Suprapubic skin (tissue), 4 donors: ENCODE measurements around the gene PAK1. TPM values are rescaled to one million over a fixed set of nuclear protein-coding genes. Genes with fewer than 3 reads are reported as not detected.

Experiments used
- DNase-seq, 2 donors: peaks; one replicate each; pipeline ENCODE4 v3.0.0-alpha.2; 2019; ENCODE audit warnings: low spot score in 2 of 2
- H3K27ac ChIP-seq: fragments of 200-600 bp; sonication (generic); one replicate; pipeline ENCODE4 v1.5.1; 2019
- H3K27me3 ChIP-seq: fragments of 200-600 bp; sonication (generic); one replicate; pipeline ENCODE4 v1.5.1; 2019
- H3K36me3 ChIP-seq: fragments of 200-600 bp; sonication (generic); one replicate; pipeline ENCODE4 v1.5.1; 2019
- H3K4me1 ChIP-seq: fragments of 200-600 bp; sonication (generic); one replicate; pipeline ENCODE4 v1.5.1; 2019
- H3K4me3 ChIP-seq: fragments of 200-600 bp; sonication (generic); one replicate; pipeline ENCODE4 v1.5.1; 2019; ENCODE audit warnings: mild to moderate bottlenecking
- H3K9me3 ChIP-seq: fragments of 200-600 bp; sonication (generic); one replicate; pipeline ENCODE4 v1.5.1; 2019
- CTCF ChIP-seq, 2 donors: fragments of 200-600 bp in 1 of 2; fragments of 450-650 bp in 1 of 2; sonication (generic) in 1 of 2; IDR thresholded peaks; one replicate each; pipeline ENCODE4 v1.5.1; 2016 to 2019; ENCODE audit warnings: antibody characterized with exemption in 2 of 2, mild to moderate bottlenecking in 1 of 2, moderate library complexity in 1 of 2
- EP300 ChIP-seq: sonication (generic); formaldehyde crosslinking; IDR thresholded peaks from one replicate; pipeline ENCODE4 v1.6.1; 2017; ENCODE audit warnings: antibody characterized with exemption
- POLR2A ChIP-seq, 2 donors: fragments of 450-650 bp; IDR thresholded peaks; one replicate each; pipeline ENCODE4 v1.6.1; 2017; ENCODE audit warnings: antibody characterized with exemption in 2 of 2, mild to moderate bottlenecking in 2 of 2, moderate library complexity in 2 of 2
- POLR2AphosphoS5 ChIP-seq, 3 donors: sonication (generic); formaldehyde crosslinking; IDR thresholded peaks; one replicate each; pipeline ENCODE4 v1.6.1; 2017; ENCODE audit warnings: antibody characterized with exemption in 3 of 3
- WGBS: methylation state at CpG from one replicate; pipeline ENCODE4 v1.1.5; 2018; 5-methylcytosine and 5-hydroxymethylcytosine counted together
- total RNA-seq, 4 donors: library from RNA; depleted of rRNA; stranded (reverse); fragments of >200 nt; gene quantifications; one replicate each; pipeline ENCODE4 v1.1.0, GENCODE V29; 2016

PAK1 gene
- total RNA-seq, 4 donors from 2014 or later, result 23.4 to 47.9 (median 28.9) TPM

- H3K4me1 ChIP-seq, result no peaks in the 10 kb centered on the region
- no peak for DNase-seq
- no peaks in the 10 kb centered on the region for H3K9me3 ChIP-seq
- TF ChIP-seq POLR2AphosphoS5 (IDR thresholded peaks at IDR 0.05) (no peak), POLR2A (IDR thresholded peaks at IDR 0.05) (no peak), EP300 (no peak), CTCF (IDR thresholded peaks at IDR 0.05) (no peak)
- WGBS, result 67% methylated on average over 5 of the region's 5 CpGs
- H3K27ac ChIP-seq, result no peak overlapping the region
- no peaks in the 10 kb centered on the region for H3K36me3 ChIP-seq
- H3K4me3 ChIP-seq, result no peak overlapping the region
- no peaks in the 10 kb centered on the region for H3K27me3 ChIP-seq
Measured at GRCh38 chr11:77457340-77457739, 16.6 kb downstream of the PAK1 start.

GRCh38 chr11:77455740-77456139 lies 18.2 kb downstream of the PAK1 start:
- no peak for TF ChIP-seq EP300
- TF ChIP-seq CTCF (IDR thresholded peaks at IDR 0.05), result no peak
- TF ChIP-seq POLR2A (IDR thresholded peaks at IDR 0.05), result no peak
- no peak for TF ChIP-seq POLR2AphosphoS5 (IDR thresholded peaks at IDR 0.05)

GRCh38 chr11:77454867-77455655 lies 18.8 kb downstream of the PAK1 start:
- DNase-seq, result no peak
- Histone ChIP-seq H3K4me3 (no peak overlapping the region), H3K9me3 (no peaks in the 10 kb centered on the region), H3K4me1 (no peaks in the 10 kb centered on the region), H3K27ac (no peak overlapping the region), H3K27me3 (no peaks in the 10 kb centered on the region), H3K36me3 (no peaks in the 10 kb centered on the region)
- no peak for TF ChIP-seq CTCF (IDR thresholded peaks at IDR 0.05)
- TF ChIP-seq POLR2AphosphoS5 (IDR thresholded peaks at IDR 0.05), result no peak
- no peak for TF ChIP-seq EP300
- TF ChIP-seq POLR2A (IDR thresholded peaks at IDR 0.05), result no peak
- WGBS, result 59% methylated on average over 4 of the region's 4 CpGs

More at GRCh38 chr11:77455740-77456139, 18.2 kb downstream of the PAK1 start:
- DNase-seq, result no peak
- Histone ChIP-seq H3K4me1 (no peaks in the 10 kb centered on the region), H3K4me3 (no peak overlapping the region), H3K27me3 (no peaks in the 10 kb centered on the region), H3K9me3 (no peaks in the 10 kb centered on the region), H3K36me3 (no peaks in the 10 kb centered on the region), H3K27ac (no peak overlapping the region)

- no peaks in the 10 kb centered on the region for H3K36me3 ChIP-seq
- no peaks in the 10 kb centered on the region for H3K9me3 ChIP-seq
- H3K4me3 ChIP-seq, result no peak overlapping the region
- no peaks in the 10 kb centered on the region for H3K27me3 ChIP-seq
- TF ChIP-seq EP300 (no peak), POLR2A (IDR thresholded peaks at IDR 0.05) (no peak), CTCF (IDR thresholded peaks at IDR 0.05) (no peak), POLR2AphosphoS5 (IDR thresholded peaks at IDR 0.05) (no peak)
- DNase-seq, result no peak
- no peaks in the 10 kb centered on the region for H3K4me1 ChIP-seq
- 86% methylated on average over 1 of the region's 1 CpG for WGBS
- H3K27ac ChIP-seq, result no peak overlapping the region
Measured at GRCh38 chr11:77450227-77450626, 23.7 kb downstream of the PAK1 start.

GRCh38 chr11:77449784-77450183 lies 24.1 kb downstream of the PAK1 start:
- Histone ChIP-seq H3K4me1 (no peaks in the 10 kb centered on the region), H3K4me3 (no peak overlapping the region), H3K27me3 (no peaks in the 10 kb centered on the region), H3K36me3 (no peaks in the 10 kb centered on the region), H3K27ac (no peak overlapping the region), H3K9me3 (no peaks in the 10 kb centered on the region)
- TF ChIP-seq CTCF (IDR thresholded peaks at IDR 0.05) (no peak), EP300 (no peak), POLR2AphosphoS5 (IDR thresholded peaks at IDR 0.05) (no peak)
- no peak for DNase-seq
- WGBS, result 93% methylated on average over 1 of the region's 1 CpG
